ACC112 (cell line): ENCODE results near the gene ZNF618.

Experiments used
- H2AFZ ChIP-seq: fragments of 200-600 bp; sonication (generic); one replicate; pipeline ENCODE4 v1.6.0; 2017; ENCODE audit warnings: antibody characterized with exemption, low read length; ENCODE audit not compliant: unreplicated experiment
- H3K27ac ChIP-seq: fragments of 200-600 bp; sonication (generic); 2 replicates; pipeline ENCODE4 v1.5.1; 2014; ENCODE audit warnings: low read depth, mild to moderate bottlenecking, antibody characterized with exemption, low read length, moderate library complexity
- H3K27me3 ChIP-seq: fragments of 200-600 bp; sonication (generic); 2 replicates; pipeline ENCODE4 v1.6.1; 2014; ENCODE audit warnings: mild to moderate bottlenecking, antibody characterized with exemption, low read length, moderate library complexity, mixed read lengths; ENCODE audit not compliant: insufficient read depth
- H3K36me3 ChIP-seq: fragments of 200-600 bp; sonication (generic); 2 replicates; pipeline ENCODE4 v1.6.1; 2016; ENCODE audit warnings: mild to moderate bottlenecking, antibody characterized with exemption, low read length, moderate library complexity, mixed read lengths; ENCODE audit not compliant: insufficient read depth
- H3K4me1 ChIP-seq: fragments of 200-600 bp; sonication (generic); one replicate; pipeline ENCODE4 v1.6.1; 2016; ENCODE audit warnings: low read length, mixed read lengths; ENCODE audit not compliant: insufficient read depth, unreplicated experiment, control insufficient read depth
- H3K4me3 ChIP-seq: fragments of 200-600 bp; sonication (generic); 2 replicates; pipeline ENCODE4 v1.5.1; 2014; ENCODE audit warnings: mild to moderate bottlenecking, low read depth, low read length
- H3K79me2 ChIP-seq: fragments of 200-600 bp; sonication (generic); one replicate; pipeline ENCODE4 v1.6.0; 2016; ENCODE audit warnings: low read length; ENCODE audit not compliant: control insufficient read depth, unreplicated experiment, insufficient read depth

Gene ZNF618

DNA sequence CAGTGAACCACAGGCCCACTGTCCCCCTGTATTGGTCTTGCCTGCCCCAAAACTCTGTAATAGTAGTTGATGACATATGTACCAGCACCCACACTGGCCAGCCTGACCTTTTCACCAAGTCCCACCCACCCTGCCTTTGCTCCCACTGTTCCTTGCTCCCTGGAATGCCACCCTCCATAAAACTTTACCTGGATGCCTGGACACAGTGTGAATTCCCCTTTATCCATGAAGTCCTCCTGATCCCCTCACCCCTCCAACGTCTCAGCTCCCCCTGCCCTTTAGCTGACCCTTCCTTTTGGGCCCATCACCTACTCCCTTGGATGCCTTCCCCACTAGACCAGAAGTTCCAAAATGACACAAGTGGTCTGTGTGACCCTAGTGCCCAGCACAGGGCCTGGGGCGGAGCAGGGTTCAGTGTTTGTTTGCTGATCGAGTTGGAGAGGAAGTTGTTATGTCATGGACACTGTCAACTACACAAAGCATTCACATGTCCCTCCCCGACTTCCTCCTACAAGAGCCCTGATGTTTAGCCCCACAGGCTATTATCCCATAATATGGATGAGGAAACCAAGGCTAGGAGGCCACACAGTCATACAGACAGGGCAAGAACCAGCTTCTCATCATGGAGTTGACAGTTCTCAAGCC is 185.8 kb downstream of the ZNF618 start:
- H2AFZ ChIP-seq, result no peak overlapping the region
- no peaks in the 10 kb centered on the region for H3K4me1 ChIP-seq
- H3K4me3 ChIP-seq, result no peak overlapping the region
- no peaks in the 10 kb centered on the region for H3K79me2 ChIP-seq
- no peak overlapping the region for H3K27ac ChIP-seq
- H3K27me3 ChIP-seq, result peaks cover 39% of the 10 kb centered on the region
- H3K36me3 ChIP-seq, result no peaks in the 10 kb centered on the region

DNA sequence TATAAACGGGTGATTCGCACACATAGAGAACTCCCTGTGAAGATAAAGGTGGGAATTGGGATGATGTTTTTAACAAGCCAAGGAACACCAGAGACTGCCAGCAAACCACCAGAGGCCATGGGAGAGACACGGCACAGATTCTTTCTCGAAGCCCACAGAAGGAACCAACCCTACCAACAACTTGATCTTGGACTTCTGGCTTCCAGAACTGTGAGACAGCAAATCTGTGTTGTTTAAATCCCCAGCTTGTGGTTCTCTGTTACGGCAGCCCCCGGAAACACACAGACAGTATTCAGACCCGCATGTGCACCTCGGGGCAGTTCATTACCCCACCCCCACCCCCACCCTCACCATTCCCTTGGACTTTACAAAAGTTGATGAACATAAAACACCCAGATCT is 189.2 kb downstream of the ZNF618 start:
- no peaks in the 10 kb centered on the region for H3K79me2 ChIP-seq
- no peak overlapping the region for H3K27ac ChIP-seq
- H3K4me1 ChIP-seq, result no peaks in the 10 kb centered on the region
- no peaks in the 10 kb centered on the region for H3K36me3 ChIP-seq
- peaks cover 39% of the 10 kb centered on the region for H3K27me3 ChIP-seq
- H3K4me3 ChIP-seq, result no peak overlapping the region
- H2AFZ ChIP-seq, result no peak overlapping the region

DNA sequence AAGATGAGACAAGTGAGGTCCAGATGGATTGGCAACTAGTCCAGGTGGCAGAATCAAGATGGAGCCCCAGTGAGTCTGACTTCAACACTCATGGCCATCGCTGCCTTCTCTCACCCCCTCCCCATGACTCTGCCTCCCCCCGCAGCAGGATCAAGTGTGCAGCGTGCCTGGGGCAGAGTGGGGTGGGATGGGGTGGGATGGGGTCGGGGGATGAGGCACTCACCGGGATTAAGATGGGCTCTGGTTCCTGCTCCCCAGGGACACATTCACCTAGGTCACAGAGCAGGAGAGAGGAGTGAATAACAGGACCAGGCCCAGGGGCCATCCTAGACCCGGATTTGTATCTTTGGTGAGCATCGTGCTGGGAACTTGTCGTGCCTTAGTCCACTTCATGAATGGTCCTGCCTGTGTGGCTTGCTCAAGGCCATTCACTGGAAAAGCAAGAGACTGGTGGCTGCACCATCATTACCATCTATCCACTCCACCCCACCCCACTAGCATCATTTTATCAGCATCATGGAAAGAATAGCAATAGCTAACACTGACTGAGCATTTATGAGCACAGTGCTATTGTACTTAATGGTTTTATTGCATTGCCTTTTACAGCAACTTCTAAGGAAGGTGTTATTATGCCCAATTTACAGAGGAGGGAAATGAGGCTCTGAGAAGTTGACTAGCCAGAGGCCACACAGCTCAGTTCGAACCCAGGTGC is 193.5 kb downstream of the ZNF618 start:
- Histone ChIP-seq H3K79me2 (no peaks in the 10 kb centered on the region), H3K4me3 (no peak overlapping the region), H3K4me1 (no peaks in the 10 kb centered on the region), H3K36me3 (no peaks in the 10 kb centered on the region), H3K27ac (no peak overlapping the region), H3K27me3 (peaks cover 18% of the 10 kb centered on the region), H2AFZ (no peak overlapping the region)

DNA sequence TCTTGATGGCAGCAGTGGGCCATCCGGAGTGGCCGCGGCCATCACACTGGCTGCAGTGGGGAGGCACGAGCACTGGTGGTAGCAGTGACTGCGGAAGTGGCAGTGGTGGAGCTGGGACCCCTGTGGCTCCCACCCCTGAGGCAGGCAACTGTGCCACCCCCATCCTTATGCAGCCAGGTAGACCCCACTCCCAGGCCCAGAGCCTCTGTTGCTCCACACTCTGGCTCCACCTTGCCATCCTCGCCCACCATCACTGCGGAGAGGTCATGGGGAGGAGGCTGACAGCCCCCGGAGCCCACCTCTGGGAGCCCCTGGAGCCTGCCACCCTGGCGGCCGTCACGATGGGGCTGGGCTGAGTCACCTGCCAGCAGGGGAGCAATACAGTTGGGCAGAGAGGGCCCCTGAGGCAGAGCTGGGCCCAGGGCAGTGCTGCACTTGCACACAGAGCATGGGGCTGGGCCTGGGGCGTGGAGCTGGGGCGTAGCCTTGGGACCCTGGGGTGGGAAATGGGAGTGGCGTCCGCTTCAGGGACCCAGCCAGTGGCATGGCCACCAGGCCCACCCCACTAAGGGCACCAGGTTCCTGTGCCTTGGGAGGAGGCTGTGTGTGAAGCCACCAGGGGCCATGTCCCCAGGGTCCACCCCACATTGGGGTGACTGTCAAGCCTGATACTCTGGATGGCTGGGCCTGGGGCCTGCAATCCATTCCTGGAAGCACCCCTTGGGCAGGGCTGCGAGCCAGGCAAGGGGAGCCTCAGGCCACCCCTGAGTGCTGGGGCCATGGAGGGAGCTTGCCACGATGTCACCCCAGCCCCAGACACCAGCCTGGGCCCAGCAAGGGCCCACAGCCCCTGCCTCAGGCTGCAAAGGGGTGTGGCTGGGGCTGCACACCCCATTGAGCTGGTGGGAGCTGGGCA is 194.3 kb downstream of the ZNF618 start:
- peaks cover 18% of the 10 kb centered on the region for H3K27me3 ChIP-seq
- H3K4me3 ChIP-seq, result no peak overlapping the region
- H3K4me1 ChIP-seq, result no peaks in the 10 kb centered on the region
- H3K36me3 ChIP-seq, result no peaks in the 10 kb centered on the region
- no peaks in the 10 kb centered on the region for H3K79me2 ChIP-seq
- H3K27ac ChIP-seq, result no peak overlapping the region
- no peak overlapping the region for H2AFZ ChIP-seq

DNA sequence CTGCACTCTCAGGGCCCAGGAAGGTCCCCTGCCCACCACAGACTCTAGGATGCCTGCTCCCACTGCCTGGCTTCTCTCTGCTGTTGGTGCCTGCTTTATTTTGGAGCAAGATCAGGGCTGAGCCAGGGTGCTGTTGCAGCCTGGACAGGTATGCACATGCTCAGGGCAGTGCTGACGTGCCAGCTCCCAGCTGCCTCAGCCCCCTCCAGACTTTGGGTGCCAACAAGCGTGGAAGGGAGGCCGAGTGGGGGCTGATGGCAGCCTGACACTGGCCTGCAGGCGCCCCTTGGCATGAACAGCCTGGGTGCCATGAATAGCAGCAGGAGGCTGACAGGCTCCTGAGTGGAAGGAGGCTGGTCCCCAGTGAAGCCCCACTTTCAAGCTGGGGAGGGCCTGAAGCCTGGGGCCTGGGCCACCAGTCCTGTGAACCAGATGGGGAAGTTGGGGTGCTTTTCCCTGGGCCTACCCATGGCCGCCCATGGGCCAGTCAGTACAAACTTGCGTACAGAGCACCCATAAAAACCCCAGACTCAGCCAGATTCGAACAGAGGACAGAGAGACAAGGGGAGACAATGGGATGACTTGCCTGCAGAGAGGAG is 195.2 kb downstream of the ZNF618 start:
- peaks cover 20% of the 10 kb centered on the region for H3K27me3 ChIP-seq
- H3K79me2 ChIP-seq, result no peaks in the 10 kb centered on the region
- H3K36me3 ChIP-seq, result no peaks in the 10 kb centered on the region
- H3K4me1 ChIP-seq, result no peaks in the 10 kb centered on the region
- no peak overlapping the region for H3K27ac ChIP-seq
- no peak overlapping the region for H3K4me3 ChIP-seq
- H2AFZ ChIP-seq, result no peak overlapping the region

DNA sequence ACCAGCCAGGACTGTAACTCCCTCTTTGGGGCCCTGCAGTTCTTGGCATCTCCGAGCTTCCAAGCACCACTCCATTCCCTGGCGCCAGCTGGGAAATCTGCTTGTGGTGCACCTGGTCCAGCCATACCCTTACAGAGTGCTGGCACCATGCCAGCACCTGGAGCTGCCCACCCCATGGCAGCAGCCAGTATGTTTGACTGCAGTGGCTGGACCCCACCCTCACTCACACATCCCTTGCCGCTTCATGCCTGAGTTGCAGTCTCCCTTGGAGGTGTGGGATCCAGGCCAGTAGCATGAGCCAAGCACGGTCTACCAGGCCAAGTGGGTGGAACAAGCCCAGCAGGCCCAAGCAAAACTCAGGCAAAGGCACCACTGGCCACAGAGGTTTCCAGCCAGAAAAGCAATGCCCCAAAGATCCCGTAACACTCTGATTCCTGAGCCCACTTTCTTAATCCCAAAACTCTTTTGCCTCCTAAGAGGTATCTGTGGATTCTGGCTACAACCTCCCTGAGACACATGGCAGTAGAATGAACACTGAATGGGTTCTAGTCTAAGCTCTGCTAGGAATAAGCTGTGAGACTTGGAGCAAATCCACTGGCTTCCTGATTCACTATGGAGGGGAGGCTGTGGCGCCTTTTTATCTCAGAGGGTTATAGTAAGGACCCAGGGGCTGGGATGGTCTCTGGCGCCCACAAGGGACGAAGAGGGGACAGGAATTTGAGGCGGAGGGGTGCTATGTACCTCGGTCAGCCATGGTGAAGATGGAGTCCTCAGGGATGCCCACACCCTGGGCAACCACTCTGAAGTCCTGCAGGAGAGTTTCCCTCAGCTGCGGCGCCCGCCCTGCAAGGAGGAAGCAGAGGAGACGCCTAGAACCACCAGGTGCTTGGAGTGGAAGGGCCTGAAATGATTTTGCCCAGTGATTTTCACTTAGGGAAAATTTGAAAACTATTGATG is 196.4 kb downstream of the ZNF618 start:
- H3K27ac ChIP-seq, result no peak overlapping the region
- peaks cover 26% of the 10 kb centered on the region for H3K27me3 ChIP-seq
- H3K36me3 ChIP-seq, result no peaks in the 10 kb centered on the region
- no peak overlapping the region for H2AFZ ChIP-seq
- H3K79me2 ChIP-seq, result no peaks in the 10 kb centered on the region
- no peak overlapping the region for H3K4me3 ChIP-seq
- no peaks in the 10 kb centered on the region for H3K4me1 ChIP-seq

DNA sequence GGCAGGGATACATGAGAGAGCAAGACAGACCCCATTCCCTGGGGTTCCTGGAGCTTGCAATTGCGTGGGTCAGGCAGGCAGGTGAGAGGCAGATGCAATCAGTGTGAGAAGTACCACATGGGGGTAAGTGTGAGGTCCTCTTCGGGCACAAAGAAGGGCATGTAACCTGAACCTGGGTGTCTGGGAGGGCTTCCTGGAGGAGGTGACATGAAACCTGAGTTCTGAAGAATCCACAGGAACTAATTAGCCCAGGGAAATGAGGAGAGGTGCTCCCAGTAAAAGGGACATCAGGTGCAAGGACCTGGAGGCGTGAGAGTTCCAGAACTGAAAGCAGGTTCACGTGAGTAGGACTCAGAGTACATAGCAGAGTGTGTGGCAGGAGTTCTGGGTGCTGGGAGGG is 199.5 kb downstream of the ZNF618 start:
- Histone ChIP-seq H3K27me3 (peaks cover 26% of the 10 kb centered on the region), H3K79me2 (no peaks in the 10 kb centered on the region), H2AFZ (no peak overlapping the region), H3K4me3 (no peak overlapping the region), H3K4me1 (no peaks in the 10 kb centered on the region), H3K27ac (no peak overlapping the region), H3K36me3 (no peaks in the 10 kb centered on the region)

DNA sequence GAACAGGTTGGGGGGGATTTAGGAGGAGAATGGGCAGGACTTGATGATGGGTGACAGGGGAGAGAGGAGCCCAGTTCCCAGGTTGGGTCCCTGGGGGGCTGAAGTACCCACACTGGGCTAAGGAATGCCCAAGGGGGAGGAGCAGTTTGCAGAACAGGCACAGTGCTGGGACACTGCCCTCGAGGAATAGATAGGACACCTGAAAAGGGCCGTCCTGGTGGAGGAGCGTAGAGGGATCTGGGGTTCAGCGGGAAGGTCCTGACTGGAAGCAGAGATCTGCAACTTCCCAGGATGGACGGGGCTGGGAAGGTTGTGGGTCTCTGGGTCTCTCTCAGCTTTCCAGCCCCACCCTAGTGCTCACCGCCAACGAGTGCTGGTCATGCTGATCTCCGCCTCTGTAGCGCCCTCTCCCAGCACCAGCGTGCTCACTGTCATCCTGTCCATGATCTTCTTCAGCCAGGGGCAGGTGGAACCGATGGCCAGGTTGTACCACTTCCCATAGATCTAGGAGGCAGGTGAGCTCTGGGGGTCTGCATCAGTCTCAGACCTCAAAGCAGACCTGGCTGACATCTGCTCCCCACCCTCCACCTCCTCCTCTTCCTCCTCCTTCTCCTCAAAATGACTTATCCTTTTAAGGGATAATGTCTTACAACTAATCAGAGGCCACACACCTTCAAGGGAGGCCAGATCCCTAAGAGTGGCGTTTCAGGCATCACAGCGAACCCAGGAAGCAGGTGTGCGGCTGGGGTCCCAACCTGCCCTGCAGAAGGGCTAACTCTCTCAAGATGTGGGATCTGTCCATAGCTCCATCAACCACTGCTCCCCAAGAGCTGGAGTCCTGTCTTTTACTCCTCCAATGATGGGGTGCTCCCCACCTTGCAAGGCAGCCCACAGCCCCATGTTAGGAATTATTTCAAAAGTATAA is 200.4 kb downstream of the ZNF618 start:
- H2AFZ ChIP-seq, result no peak overlapping the region
- no peak overlapping the region for H3K27ac ChIP-seq
- H3K36me3 ChIP-seq, result no peaks in the 10 kb centered on the region
- no peak overlapping the region for H3K4me3 ChIP-seq
- H3K79me2 ChIP-seq, result no peaks in the 10 kb centered on the region
- peaks cover 26% of the 10 kb centered on the region for H3K27me3 ChIP-seq
- no peaks in the 10 kb centered on the region for H3K4me1 ChIP-seq

DNA sequence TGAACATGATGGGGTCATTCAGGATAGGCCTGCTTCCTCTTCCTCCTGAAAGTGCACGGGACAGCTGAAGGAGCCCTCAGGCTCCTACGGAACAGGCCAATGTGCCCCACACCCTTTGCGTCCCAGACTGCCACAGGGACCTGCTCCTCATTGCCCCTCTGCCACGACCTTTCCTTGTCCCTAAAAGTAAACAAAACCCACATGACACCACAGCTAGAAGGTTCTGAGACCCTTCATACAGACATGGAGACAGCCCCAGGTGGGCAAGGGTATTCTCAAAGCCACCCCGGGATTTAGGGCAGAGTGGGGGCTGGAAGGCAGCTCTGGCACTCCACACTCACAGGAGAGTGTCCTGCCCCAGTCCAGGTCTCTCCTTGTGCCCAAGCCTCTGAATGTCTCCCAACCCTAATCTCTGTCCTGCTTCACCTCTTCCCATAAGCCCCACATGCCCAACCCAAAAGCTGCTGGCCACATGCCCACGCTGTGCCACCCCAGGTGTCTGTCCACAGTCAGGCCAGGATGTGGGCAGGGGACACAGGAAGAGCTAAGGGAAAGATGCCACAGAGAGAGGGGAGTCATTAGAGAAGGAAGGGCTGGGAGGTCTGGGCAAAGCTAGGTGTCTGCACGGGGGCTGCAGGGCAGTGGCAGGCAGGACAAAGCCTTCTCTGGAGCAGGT is 201.2 kb downstream of the ZNF618 start:
- Histone ChIP-seq H3K79me2 (no peaks in the 10 kb centered on the region), H3K4me1 (no peaks in the 10 kb centered on the region), H3K27me3 (peaks cover 26% of the 10 kb centered on the region), H3K27ac (no peak overlapping the region), H3K36me3 (no peaks in the 10 kb centered on the region), H3K4me3 (no peak overlapping the region), H2AFZ (no peak overlapping the region)
